ENCODE measurements around the gene GRIN2A. TPM values are rescaled to one million over a fixed set of nuclear protein-coding genes. Genes with fewer than 3 reads are reported as not detected.

GRIN2A gene
- total RNA-seq = not detected

- no peak for DNase-seq
Observed at GRCh38 chr16:10182222-10183053, at the start of gene GRIN2A. TSS of gene GRIN2A (minus strand) at chr16:10182428. CDS start at chr16:10180411, 2,017 bp downstream.

DNA sequence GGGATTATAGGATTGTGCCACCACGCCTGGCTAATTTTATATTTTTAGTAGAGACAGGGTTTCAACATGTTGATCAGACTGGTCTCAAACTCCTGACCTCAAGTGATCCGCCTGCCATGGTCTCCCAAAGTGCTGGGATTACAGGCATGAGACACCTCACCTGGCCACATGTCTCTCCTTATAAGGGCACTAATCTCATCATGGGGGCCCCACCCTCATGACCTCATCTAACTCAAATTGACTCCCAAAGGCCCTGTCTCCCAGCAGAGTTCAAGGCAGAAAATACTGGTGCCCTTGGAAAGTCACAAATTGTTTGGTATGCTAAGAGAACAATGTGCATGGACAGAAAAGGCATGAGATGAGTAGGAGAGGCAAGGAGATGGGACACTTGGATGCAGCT is 49.3 kb upstream of the GRIN2A start:
- DNase-seq = no peak

- DNase-seq = no peak
Observed at GRCh38 chr16:10228779-10229178, 46.6 kb upstream of the GRIN2A start.

- DNase-seq = no peak
Observed at GRCh38 chr16:10226987-10227306, 44.7 kb upstream of the GRIN2A start.

GRCh38 chr16:10226141-10226986 is 44.1 kb upstream of the GRIN2A start:
- no peak for DNase-seq

DNA sequence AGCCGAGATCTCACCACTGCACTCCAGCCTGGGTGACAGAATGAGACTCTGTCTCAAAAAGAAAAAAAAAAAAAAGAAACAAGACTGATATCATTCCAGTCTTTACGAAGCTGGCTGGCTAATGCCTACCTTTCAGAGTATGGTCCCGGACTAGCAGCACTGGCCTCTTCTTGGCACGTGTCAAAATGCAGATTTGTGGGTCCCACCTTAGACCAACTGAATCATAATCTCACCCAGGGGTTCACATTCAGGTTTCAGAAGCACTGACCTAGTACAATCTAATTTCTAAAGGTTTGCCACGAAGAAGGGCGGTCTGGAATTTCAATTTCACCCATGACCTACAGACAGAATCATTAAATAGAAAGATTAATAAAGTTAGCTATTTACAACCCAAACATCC is 43.4 kb upstream of the GRIN2A start:
- DNase-seq = no peak

DNA sequence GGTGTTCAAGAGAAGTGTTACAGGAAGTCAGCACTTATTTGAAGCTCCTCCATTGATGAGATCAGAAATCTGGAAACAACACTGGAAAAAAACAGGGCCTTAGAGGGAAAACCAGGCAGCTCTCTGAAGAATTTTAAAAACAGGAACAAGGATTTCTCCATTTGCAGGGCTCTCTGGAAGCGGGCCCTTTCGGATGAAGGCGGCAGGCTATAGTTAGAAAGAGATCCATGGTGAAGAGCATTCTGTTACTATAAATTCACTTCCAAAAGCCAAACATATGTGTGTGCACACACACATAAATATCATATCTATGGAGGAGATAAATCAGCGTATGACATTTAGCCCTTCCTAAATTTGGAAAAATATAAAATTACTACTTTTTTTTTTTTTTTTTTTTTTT is 42.6 kb upstream of the GRIN2A start:
- no peak for DNase-seq

DNA sequence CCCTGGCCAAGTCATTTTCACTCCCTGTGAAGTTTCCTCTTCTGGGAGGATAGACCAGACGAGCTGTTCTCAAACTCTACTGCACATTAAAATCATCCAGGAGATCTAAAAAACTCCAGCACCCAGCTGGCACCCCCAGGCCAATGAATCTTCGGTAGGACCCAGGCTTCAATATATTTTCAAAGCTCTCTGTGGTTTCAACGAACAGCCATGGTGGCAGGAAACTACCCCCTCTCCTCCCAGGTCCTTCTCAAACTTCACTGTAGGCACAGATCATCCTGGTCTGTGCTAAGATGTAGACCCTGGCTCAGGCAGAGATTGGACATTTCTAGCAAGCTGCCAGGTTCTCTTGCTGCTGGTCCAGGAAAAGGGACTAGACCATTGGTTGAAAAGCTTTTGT is 38.7 kb upstream of the GRIN2A start:
- DNase-seq = no peak

- no peak for DNase-seq
Observed at GRCh38 chr16:10219742-10220141, 37.5 kb upstream of the GRIN2A start.

- DNase-seq = no peak
Observed at GRCh38 chr16:10218490-10219206, 36.4 kb upstream of the GRIN2A start.

DNA sequence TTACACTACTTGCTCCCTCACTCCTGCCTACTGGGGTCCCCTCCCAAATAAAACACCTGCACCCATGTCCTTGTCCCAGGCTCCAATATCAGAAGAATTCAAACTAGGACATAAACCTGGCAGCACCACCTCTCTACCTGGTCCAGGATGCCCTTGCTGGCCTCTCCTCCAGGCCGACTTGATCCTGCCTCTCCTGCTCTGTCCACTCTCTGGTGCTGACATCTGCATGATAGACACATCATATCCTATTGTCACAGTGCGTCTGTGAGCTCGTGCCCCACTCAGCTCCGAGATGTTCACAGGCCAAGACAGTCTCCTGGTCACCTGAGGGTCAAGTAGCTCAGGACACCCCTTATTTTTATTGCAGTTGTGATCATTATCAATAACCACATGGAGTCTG is 31.5 kb upstream of the GRIN2A start:
- DNase-seq = no peak

DNA sequence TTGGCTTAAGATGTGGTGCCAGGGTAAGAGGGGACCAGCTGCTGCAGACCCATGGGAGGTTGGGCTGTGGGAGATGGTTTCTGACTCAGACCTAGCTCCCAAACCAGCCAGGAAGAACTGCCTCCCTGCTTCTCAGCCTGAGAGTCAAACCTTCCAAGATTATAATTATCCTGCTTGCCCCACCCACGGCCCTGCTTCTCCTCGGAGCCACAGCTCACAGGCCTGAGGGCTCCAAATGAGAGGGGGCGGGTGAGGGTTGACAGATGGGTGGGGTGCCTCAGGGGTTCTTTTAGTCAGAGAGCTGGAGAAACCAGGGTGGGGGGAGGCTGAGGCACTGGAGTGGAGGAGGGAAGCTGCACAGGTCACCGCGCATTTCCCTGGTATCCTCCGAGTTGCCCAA is 28.7 kb upstream of the GRIN2A start:
- DNase-seq = no peak

GRCh38 chr16:10206865-10207264 is 24.6 kb upstream of the GRIN2A start:
- DNase-seq = no peak

DNA sequence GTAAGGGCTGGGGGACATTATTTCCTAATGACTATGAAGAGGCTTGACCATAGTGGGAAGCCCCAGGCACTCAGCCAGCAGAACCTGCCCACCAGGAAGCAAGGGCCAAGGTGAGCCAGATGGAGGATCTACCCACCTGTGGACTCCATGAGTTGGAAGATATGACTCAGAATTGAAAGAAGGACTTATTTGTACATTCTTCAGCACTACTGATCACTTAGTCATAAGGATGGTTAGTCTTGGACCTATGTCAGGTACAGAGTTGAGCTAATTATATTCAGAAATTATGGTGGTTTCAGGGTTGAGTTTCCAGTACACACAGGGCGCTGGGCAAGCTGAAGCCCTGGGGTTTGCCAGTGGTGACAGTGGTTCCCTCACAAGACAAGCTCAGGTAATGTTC is 24.0 kb upstream of the GRIN2A start:
- DNase-seq = no peak

DNA sequence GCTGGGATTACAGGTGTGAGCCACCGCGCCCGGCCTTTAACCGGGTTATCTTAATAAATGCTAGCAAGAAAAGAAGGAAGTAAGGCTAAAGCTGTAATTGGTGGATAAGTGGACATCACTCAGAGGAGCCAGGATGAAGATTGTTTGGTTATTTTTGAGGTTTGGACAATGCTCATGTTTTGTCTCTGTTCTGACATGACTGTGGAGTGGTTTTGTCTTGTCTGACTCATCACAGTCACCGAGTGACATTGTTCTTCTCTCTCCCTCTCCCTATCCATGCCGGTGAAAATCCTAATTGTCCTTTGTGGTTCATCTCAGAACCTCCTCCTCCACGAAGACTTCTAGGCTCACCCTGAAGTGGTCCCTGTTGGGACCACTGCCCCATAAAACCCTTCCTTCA is 23.5 kb upstream of the GRIN2A start:
- no peak for DNase-seq

DNA sequence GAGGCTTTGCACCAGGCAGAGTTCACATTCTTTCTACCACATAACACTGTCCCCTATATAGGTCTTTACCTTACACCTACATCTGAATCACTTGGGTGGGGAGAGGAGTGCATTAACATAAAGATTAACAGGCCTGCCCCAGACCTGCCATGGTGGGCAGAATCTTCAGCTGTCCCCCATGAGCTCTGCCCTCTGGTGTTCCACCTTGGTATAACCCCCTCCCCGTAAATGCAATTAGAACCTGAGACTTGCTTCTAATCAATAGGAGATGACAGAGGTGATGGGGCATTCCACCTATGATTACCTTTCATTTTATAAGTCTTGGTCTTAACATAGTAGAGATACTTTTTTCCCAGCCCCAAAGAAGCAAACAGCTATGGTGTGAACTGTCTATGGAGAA is 20.4 kb upstream of the GRIN2A start:
- DNase-seq = no peak

- DNase-seq = no peak
Observed at GRCh38 chr16:10200637-10201586, 18.7 kb upstream of the GRIN2A start.

- no peak for DNase-seq
Observed at GRCh38 chr16:10196999-10197398, 14.8 kb upstream of the GRIN2A start.

DNA sequence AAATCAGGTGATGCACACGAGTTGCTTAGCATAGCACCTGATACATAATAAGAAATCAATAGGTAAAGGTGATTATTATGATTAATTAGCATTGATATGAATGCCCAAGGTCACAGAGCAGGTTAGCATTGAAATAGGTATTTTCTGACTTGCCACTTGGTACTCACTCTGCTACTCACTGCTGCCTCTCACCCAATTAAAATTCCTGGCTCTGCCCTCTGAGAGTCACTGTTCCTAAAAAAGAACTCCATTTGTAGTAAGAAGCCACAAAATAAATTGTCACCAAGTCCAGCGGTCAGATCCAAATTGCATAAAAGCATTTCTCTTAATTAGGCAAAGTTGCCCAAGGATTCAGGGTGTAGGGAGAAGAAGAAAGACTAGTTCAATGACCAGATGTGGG is 8.9 kb upstream of the GRIN2A start:
- DNase-seq = no peak

DNA sequence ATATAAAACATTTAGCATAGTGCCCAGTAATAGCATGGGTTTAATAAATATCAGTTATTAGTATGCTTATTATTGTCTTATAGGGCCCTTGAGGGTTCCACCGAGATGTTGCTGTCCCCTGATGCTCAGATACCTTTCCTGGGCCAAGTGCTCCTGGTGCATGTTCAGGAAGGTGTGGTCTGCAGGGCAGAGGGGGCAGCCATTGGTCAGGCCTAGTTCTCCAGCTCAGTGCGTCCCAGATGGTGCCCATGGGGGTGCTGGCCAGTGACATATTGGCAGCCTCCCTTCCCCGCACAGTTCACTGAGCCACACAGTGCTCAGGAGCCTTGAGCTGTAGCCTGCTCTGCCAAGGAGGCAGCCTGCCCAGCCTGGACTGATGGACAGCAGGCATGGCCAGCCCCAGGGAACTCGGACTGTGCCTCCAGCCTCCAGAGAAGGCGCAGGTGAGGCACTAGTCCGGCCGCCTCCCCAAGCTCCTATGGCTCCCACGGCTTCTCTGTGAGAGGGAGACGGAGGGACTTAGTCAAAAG is 7.7 kb upstream of the GRIN2A start:
- no peak for DNase-seq

DNA sequence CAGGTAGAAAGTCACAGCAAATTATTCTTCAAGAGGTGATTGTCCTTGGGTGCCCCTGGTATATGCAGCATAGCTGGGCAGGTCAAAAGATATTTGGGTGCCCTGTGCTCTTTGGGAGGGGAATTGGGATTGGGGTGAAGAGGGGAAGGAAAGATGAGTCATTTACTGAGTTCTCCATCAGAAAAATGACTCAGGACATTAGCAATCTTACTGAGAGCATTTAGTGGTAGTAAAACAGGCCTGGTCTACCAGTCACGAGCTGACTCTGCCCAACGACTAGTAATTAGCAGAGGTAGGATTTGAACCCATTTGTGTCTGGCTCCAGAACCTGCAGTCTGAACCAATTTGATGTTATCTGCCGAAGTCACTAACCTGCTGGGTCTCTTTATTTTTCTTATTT is 6.0 kb upstream of the GRIN2A start:
- DNase-seq = no peak
